Astrocyte (in vitro differentiated cells and primary cell): ENCODE measurements around the gene CMIP. TPM values are rescaled to one million over a fixed set of nuclear protein-coding genes. Genes with fewer than 3 reads are reported as not detected.
"Not testable (repeated sequence)": the region's sequence is repeated elsewhere in the genome, so short reads cannot be mapped to it uniquely, and the experiment has no call there.

Experiments
- DNase-seq: peaks from one replicate; pipeline ENCODE4 v3.0.0-alpha.2; 2010; ENCODE audit warnings: low read depth
- FAIRE-seq: peaks from 2 replicates; lab custom pipeline; 2011; peaks lifted over from hg19 to GRCh38; lab: Jason Lieb, UNC
- H2AFZ ChIP-seq: 2 replicates; pipeline ENCODE4 v1.6.0; 2012; ENCODE audit warnings: low read depth, low read length, inconsistent platforms
- H3K27ac ChIP-seq: 2 replicates; pipeline ENCODE4 v1.5.1; 2011; ENCODE audit warnings: low read depth, low read length, inconsistent platforms
- H3K27me3 ChIP-seq: 2 replicates; pipeline ENCODE4 v1.6.0; 2011; ENCODE audit warnings: low read length, inconsistent platforms; ENCODE audit not compliant: insufficient read depth
- H3K36me3 ChIP-seq: 2 replicates; pipeline ENCODE4 v1.5.1; 2011; ENCODE audit warnings: low read length, inconsistent platforms; ENCODE audit not compliant: insufficient read depth
- H3K4me1 ChIP-seq: 2 replicates; pipeline ENCODE4 v1.5.1; 2011; ENCODE audit warnings: low read length, inconsistent platforms; ENCODE audit not compliant: insufficient read depth
- H3K4me2 ChIP-seq: 2 replicates; pipeline ENCODE4 v1.6.0; 2012; ENCODE audit warnings: low read length, inconsistent platforms
- H3K4me3 ChIP-seq: 2 replicates; pipeline ENCODE4 v1.5.1; 2011; ENCODE audit warnings: low read depth, mild to moderate bottlenecking, low read length, inconsistent platforms; ENCODE audit not compliant: insufficient read depth
- H3K79me2 ChIP-seq: 2 replicates; pipeline ENCODE4 v1.6.0; 2012; ENCODE audit warnings: mild to moderate bottlenecking, low read length, inconsistent platforms; ENCODE audit not compliant: insufficient read depth
- H3K9ac ChIP-seq: 2 replicates; pipeline ENCODE4 v1.6.0; 2012; ENCODE audit warnings: mild to moderate bottlenecking, low read length, inconsistent platforms
- H3K9me3 ChIP-seq: 2 replicates; pipeline ENCODE4 v1.5.1; 2012; ENCODE audit warnings: low read depth, mild to moderate bottlenecking, low read length, inconsistent platforms; ENCODE audit not compliant: insufficient read depth
- H4K20me1 ChIP-seq: 2 replicates; pipeline ENCODE4 v1.6.0; 2012; ENCODE audit warnings: low read length, inconsistent platforms; ENCODE audit not compliant: insufficient read depth
- H3K27ac Mint-ChIP-seq: one replicate; pipeline ENCODE4 v1.8.0; 2021; ENCODE audit warnings: mild to moderate bottlenecking, mixed read lengths; ENCODE audit not compliant: unreplicated experiment
- H3K27me3 Mint-ChIP-seq: one replicate; pipeline ENCODE4 v1.8.0; 2021; ENCODE audit warnings: low read depth, mixed read lengths; ENCODE audit not compliant: unreplicated experiment
- H3K36me3 Mint-ChIP-seq: one replicate; pipeline ENCODE4 v1.8.0; 2021; ENCODE audit warnings: low read depth, mixed read lengths; ENCODE audit not compliant: unreplicated experiment
- H3K4me1 Mint-ChIP-seq: one replicate; pipeline ENCODE4 v1.8.0; 2021; ENCODE audit warnings: low read depth, mixed read lengths; ENCODE audit not compliant: unreplicated experiment
- H3K4me3 Mint-ChIP-seq: one replicate; pipeline ENCODE4 v1.8.0; 2021; ENCODE audit warnings: mild to moderate bottlenecking, moderate library complexity, mixed read lengths; ENCODE audit not compliant: unreplicated experiment
- H3K9me3 Mint-ChIP-seq: one replicate; pipeline ENCODE4 v1.8.0; 2021; ENCODE audit warnings: mild to moderate bottlenecking, mixed read lengths; ENCODE audit not compliant: unreplicated experiment
- EZH2 ChIP-seq: IDR thresholded peaks from 2 replicates; pipeline ENCODE4 v1.6.1; 2012; ENCODE audit warnings: mild to moderate bottlenecking, low read length, inconsistent platforms; ENCODE audit not compliant: insufficient read depth
- total RNA-seq: library from RNA; stranded (reverse); gene quantifications from 2 replicates; pipeline ENCODE4 v1.2.1, GENCODE V29; 2021
- TF ChIP-seq, protein P1 (sequence below): IDR thresholded peaks from 2 replicates; pipeline ENCODE4 v1.5.1; 2011; ENCODE audit warnings: low read depth, mild to moderate bottlenecking, inconsistent platforms, low read length, moderate library complexity; ENCODE audit not compliant: insufficient read depth

The CMIP gene
- total RNA-seq, 1 donor from 2014 or later: 71.5 TPM

- Histone ChIP-seq H3K27me3 (no peaks in the 10 kb centered on the region), H2AFZ (no peak overlapping the region), H3K36me3 (no peaks in the 10 kb centered on the region), H3K27ac (no peak overlapping the region), H3K9me3 (no peaks in the 10 kb centered on the region), H3K4me2 (no peak overlapping the region), H3K79me2 (peaks cover 72% of the 10 kb centered on the region), H3K4me1 (no peaks in the 10 kb centered on the region), H4K20me1 (peaks cover 90% of the 10 kb centered on the region), H3K9ac (no peak overlapping the region), H3K4me3 (no peak overlapping the region)
- DNase-seq: no peak
- H3K9me3 Mint-ChIP-seq: no peaks in the 10 kb centered on the region
- TF ChIP-seq, protein P1, sequence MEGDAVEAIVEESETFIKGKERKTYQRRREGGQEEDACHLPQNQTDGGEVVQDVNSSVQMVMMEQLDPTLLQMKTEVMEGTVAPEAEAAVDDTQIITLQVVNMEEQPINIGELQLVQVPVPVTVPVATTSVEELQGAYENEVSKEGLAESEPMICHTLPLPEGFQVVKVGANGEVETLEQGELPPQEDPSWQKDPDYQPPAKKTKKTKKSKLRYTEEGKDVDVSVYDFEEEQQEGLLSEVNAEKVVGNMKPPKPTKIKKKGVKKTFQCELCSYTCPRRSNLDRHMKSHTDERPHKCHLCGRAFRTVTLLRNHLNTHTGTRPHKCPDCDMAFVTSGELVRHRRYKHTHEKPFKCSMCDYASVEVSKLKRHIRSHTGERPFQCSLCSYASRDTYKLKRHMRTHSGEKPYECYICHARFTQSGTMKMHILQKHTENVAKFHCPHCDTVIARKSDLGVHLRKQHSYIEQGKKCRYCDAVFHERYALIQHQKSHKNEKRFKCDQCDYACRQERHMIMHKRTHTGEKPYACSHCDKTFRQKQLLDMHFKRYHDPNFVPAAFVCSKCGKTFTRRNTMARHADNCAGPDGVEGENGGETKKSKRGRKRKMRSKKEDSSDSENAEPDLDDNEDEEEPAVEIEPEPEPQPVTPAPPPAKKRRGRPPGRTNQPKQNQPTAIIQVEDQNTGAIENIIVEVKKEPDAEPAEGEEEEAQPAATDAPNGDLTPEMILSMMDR: no peak
- no peak for TF ChIP-seq EZH2
- H3K36me3 Mint-ChIP-seq: no peaks in the 10 kb centered on the region
- no peaks in the 10 kb centered on the region for H3K4me1 Mint-ChIP-seq
- no peaks in the 10 kb centered on the region for H3K27me3 Mint-ChIP-seq
- H3K27ac Mint-ChIP-seq: no peak overlapping the region
- FAIRE-seq: no peak
- no peak overlapping the region for H3K4me3 Mint-ChIP-seq
These were observed 130.7 kb downstream of the CMIP start for GRCh38 chr16:81575307-81575706.

DNA sequence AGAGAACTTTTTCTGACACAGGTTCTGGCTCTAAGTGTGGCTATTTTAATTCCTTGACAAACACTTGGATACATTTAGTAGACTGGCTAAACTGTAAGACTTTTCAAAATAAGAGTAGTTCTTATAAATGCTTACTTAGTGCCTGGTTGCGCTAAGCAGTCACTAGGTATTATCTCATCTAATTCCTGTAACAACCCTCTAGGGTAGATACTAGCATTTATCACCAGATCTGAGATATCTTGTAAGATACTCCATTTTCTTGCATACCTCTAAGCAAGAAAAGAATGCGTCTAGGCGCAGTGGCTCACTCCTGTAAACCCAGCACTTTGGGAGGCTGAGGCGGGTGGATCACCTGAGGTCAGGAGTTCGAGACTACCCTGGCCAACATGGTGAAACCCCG lies 131.2 kb downstream of the CMIP start:
- H3K27me3 Mint-ChIP-seq: no peaks in the 10 kb centered on the region
- H3K4me1 Mint-ChIP-seq: no peaks in the 10 kb centered on the region
- no peaks in the 10 kb centered on the region for H3K9me3 ChIP-seq
- no peaks in the 10 kb centered on the region for H3K36me3 Mint-ChIP-seq
- DNase-seq (no peak), FAIRE-seq (no peak)
- H2AFZ ChIP-seq: no peak overlapping the region
- H3K9ac ChIP-seq: no peak overlapping the region
- H3K4me3 ChIP-seq: no peak overlapping the region
- peaks cover 88% of the 10 kb centered on the region for H4K20me1 ChIP-seq
- no peak for TF ChIP-seq EZH2
- TF ChIP-seq, protein P1: no peak
- H3K36me3 ChIP-seq: no peaks in the 10 kb centered on the region
- no peak overlapping the region for H3K4me2 ChIP-seq
- no peak overlapping the region for H3K4me3 Mint-ChIP-seq
- H3K27ac ChIP-seq: no peak overlapping the region
- H3K9me3 Mint-ChIP-seq: no peaks in the 10 kb centered on the region
- peaks cover 71% of the 10 kb centered on the region for H3K79me2 ChIP-seq
- H3K4me1 ChIP-seq: peaks cover 2% of the 10 kb centered on the region
- no peaks in the 10 kb centered on the region for H3K27me3 ChIP-seq
- no peak overlapping the region for H3K27ac Mint-ChIP-seq

DNA sequence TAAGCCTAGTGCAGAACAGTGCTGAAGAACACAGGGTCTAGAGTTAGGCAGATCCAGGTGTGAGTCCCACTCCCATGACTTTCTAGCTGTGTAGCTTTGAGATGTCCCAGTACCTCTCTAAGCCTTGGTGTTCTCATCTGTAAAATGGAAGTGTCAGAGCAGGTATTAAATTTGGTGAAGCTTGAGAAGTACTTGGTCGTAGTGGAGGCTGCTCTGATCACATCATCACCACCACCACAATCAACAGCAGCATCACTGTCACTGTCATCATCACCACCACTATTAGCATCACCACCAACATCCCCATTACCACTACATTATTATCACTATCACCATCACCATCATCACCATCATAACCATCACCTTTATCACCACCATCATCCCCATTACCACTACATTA lies 132.1 kb downstream of the CMIP start:
- H3K36me3 Mint-ChIP-seq: no peaks in the 10 kb centered on the region
- Histone ChIP-seq H3K4me1 (peaks cover 8% of the 10 kb centered on the region), H3K27ac (no peak overlapping the region), H3K27me3 (no peaks in the 10 kb centered on the region), H3K4me3 (no peak overlapping the region), H3K79me2 (peaks cover 72% of the 10 kb centered on the region), H3K9ac (no peak overlapping the region), H2AFZ (no peak overlapping the region), H3K9me3 (no peaks in the 10 kb centered on the region), H4K20me1 (peaks cover 88% of the 10 kb centered on the region), H3K36me3 (no peaks in the 10 kb centered on the region), H3K4me2 (no peak overlapping the region)
- no peak overlapping the region for H3K27ac Mint-ChIP-seq
- DNase-seq (no peak), FAIRE-seq (no peak)
- no peaks in the 10 kb centered on the region for H3K27me3 Mint-ChIP-seq
- TF ChIP-seq EZH2: no peak
- TF ChIP-seq, protein P1: no peak
- H3K9me3 Mint-ChIP-seq: no peaks in the 10 kb centered on the region
- no peak overlapping the region for H3K4me3 Mint-ChIP-seq
- no peaks in the 10 kb centered on the region for H3K4me1 Mint-ChIP-seq

DNA sequence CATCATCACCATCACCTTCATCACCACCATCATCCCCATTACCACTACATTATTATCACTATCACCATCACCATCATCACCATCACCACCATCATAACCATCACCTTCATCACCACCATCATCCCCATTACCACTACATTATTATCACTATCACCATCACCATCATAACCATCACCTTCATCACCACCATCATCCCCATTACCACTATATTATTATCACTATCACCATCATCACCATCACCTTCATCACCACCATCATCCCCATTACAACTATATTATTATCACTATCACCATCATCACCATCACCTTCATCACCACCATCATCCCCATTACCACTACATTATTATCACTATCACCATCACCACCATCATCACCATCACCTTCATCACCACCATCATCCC lies 132.7 kb downstream of the CMIP start:
- H3K4me3 ChIP-seq, FAIRE-seq, H3K36me3 ChIP-seq, H2AFZ ChIP-seq, H3K9me3 Mint-ChIP-seq, H3K9ac ChIP-seq, H3K36me3 Mint-ChIP-seq, H3K9me3 ChIP-seq, DNase-seq, H3K4me1 ChIP-seq, H3K27me3 Mint-ChIP-seq, H3K27ac ChIP-seq, H3K4me1 Mint-ChIP-seq, H3K4me2 ChIP-seq, H3K4me3 Mint-ChIP-seq, H3K27ac Mint-ChIP-seq, H3K27me3 ChIP-seq: not testable (repeated sequence)
- H4K20me1 ChIP-seq: peaks cover 88% of the 10 kb centered on the region
- peaks cover 72% of the 10 kb centered on the region for H3K79me2 ChIP-seq
